Mammary epithelial cell (primary cell): ENCODE data around the gene SLC26A6.

Source experiments
- EZH2 ChIP-seq: IDR thresholded peaks from 2 replicates; pipeline ENCODE4 v1.6.1; 2012; ENCODE audit warnings: low read length, inconsistent platforms, borderline replicate concordance
- TF ChIP-seq, protein P1 (sequence below), 2 donors: IDR thresholded peaks in 1 of 2; conservative IDR thresholded peaks in 1 of 2; 2 replicates each; pipeline ENCODE4 v1.5.1; 2011 to 2012; ENCODE audit warnings: inconsistent platforms in 2 of 2, low read length in 2 of 2, mild to moderate bottlenecking in 2 of 2, control low read depth in 1 of 2, low read depth in 1 of 2; ENCODE audit not compliant: insufficient read depth in 1 of 2; ENCODE audit errors: extremely low read depth in 1 of 2

DNA sequence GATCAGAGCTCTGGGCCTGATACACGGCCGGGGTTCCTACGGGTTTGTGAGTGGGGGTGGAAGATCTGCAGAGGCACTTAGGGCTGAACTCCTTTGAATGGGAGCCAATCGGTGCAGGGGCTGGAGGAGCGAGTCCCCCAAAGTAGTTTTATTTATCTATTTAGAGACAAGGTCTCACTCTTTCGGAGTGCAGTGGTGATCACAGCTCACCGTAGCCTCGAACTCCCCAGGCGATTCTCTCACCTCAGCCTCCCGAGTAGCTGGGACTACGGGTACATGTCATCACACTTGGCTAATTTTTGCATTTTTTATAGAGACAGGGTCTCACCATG, 29.0 kb upstream of the SLC26A6 start:
- TF ChIP-seq, protein P1, sequence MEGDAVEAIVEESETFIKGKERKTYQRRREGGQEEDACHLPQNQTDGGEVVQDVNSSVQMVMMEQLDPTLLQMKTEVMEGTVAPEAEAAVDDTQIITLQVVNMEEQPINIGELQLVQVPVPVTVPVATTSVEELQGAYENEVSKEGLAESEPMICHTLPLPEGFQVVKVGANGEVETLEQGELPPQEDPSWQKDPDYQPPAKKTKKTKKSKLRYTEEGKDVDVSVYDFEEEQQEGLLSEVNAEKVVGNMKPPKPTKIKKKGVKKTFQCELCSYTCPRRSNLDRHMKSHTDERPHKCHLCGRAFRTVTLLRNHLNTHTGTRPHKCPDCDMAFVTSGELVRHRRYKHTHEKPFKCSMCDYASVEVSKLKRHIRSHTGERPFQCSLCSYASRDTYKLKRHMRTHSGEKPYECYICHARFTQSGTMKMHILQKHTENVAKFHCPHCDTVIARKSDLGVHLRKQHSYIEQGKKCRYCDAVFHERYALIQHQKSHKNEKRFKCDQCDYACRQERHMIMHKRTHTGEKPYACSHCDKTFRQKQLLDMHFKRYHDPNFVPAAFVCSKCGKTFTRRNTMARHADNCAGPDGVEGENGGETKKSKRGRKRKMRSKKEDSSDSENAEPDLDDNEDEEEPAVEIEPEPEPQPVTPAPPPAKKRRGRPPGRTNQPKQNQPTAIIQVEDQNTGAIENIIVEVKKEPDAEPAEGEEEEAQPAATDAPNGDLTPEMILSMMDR (conservative IDR thresholded peaks at IDR 0.05 in 1 of 2, IDR thresholded peaks at IDR 0.05 in 1 of 2; ENCODE audit: extremely low read depth in 1 of 2, insufficient read depth in 1 of 2, low read depth in 1 of 2, low read length in 2 of 2): no peak
- TF ChIP-seq EZH2: no peak
